ENCODE measurements around the gene MYOZ3.

The MYOZ3 gene

GRCh38 chr5:150690760-150691159, 29.7 kb downstream of the MYOZ3 start:
- no peak overlapping the region for H3K4me3 ChIP-seq (ENCODE audit: low read depth in 1 of 2, low read length in 2 of 2)
- H3K27ac ChIP-seq (ENCODE audit: low read length), result no peak overlapping the region
- H3K4me1 ChIP-seq (ENCODE audit: control insufficient read depth in 1 of 2, insufficient read depth in 2 of 2, low read length in 2 of 2), result no peaks in the 10 kb centered on the region
- peaks cover 56 to 58% of the 10 kb centered on the region in 2 donors for H3K36me3 ChIP-seq (ENCODE audit: control insufficient read depth in 1 of 2, insufficient read depth in 2 of 2, low read length in 2 of 2)
- H3K9me3 ChIP-seq (ENCODE audit: control insufficient read depth in 1 of 2, low read length in 2 of 2), result no peaks in the 10 kb centered on the region
- no peaks in the 10 kb centered on the region for H3K27me3 ChIP-seq (ENCODE audit: low read depth, low read length)

GRCh38 chr5:150692276-150692675, 31.2 kb downstream of the MYOZ3 start:
- no peaks in the 10 kb centered on the region for H3K4me1 ChIP-seq (ENCODE audit: control insufficient read depth in 1 of 2, insufficient read depth in 2 of 2, low read length in 2 of 2)
- H3K9me3 ChIP-seq (ENCODE audit: control insufficient read depth in 1 of 2, low read length in 2 of 2), result no peaks in the 10 kb centered on the region
- no peak overlapping the region for H3K27ac ChIP-seq (ENCODE audit: low read length)
- no peak overlapping the region for H3K4me3 ChIP-seq (ENCODE audit: low read depth in 1 of 2, low read length in 2 of 2)
- no peaks in the 10 kb centered on the region for H3K27me3 ChIP-seq (ENCODE audit: low read depth, low read length)
- peaks cover 70 to 72% of the 10 kb centered on the region in 2 donors for H3K36me3 ChIP-seq (ENCODE audit: control insufficient read depth in 1 of 2, insufficient read depth in 2 of 2, low read length in 2 of 2)

DNA sequence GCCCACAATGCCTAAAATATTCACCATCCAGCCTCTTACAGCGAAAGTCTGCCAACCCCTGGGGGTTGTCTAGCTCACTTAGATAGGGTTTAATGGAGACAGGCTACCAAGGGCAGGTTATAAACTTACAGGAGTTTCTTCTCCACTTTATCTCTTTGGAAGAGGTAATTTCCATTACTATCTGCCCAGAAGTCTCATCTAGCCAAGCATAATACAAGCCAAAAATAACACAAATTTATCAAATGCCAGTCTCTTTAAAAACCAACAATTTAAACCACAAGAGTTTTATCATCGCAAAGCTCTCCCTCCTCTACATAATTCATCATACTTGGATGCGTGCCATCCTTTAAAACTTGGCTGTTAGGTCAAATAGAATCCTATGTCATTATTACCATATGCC, 33.6 kb downstream of the MYOZ3 start:
- H3K36me3 ChIP-seq (ENCODE audit: control insufficient read depth in 1 of 2, insufficient read depth in 2 of 2, low read length in 2 of 2), result peaks cover 83% of the 10 kb centered on the region in 2 donors
- no peak overlapping the region for H3K27ac ChIP-seq (ENCODE audit: low read length)
- no peaks in the 10 kb centered on the region for H3K9me3 ChIP-seq (ENCODE audit: control insufficient read depth in 1 of 2, low read length in 2 of 2)
- H3K4me3 ChIP-seq (ENCODE audit: low read depth in 1 of 2, low read length in 2 of 2), result no peak overlapping the region
- H3K27me3 ChIP-seq (ENCODE audit: low read depth, low read length), result no peaks in the 10 kb centered on the region
- H3K4me1 ChIP-seq (ENCODE audit: control insufficient read depth in 1 of 2, insufficient read depth in 2 of 2, low read length in 2 of 2), result peaks cover 8 to 10% of the 10 kb centered on the region in 2 donors

- peaks cover 12 to 15% of the 10 kb centered on the region in 2 donors for H3K4me1 ChIP-seq (ENCODE audit: control insufficient read depth in 1 of 2, insufficient read depth in 2 of 2, low read length in 2 of 2)
These were observed 39.2 kb downstream of the MYOZ3 start for GRCh38 chr5:150700246-150700593.

DNA sequence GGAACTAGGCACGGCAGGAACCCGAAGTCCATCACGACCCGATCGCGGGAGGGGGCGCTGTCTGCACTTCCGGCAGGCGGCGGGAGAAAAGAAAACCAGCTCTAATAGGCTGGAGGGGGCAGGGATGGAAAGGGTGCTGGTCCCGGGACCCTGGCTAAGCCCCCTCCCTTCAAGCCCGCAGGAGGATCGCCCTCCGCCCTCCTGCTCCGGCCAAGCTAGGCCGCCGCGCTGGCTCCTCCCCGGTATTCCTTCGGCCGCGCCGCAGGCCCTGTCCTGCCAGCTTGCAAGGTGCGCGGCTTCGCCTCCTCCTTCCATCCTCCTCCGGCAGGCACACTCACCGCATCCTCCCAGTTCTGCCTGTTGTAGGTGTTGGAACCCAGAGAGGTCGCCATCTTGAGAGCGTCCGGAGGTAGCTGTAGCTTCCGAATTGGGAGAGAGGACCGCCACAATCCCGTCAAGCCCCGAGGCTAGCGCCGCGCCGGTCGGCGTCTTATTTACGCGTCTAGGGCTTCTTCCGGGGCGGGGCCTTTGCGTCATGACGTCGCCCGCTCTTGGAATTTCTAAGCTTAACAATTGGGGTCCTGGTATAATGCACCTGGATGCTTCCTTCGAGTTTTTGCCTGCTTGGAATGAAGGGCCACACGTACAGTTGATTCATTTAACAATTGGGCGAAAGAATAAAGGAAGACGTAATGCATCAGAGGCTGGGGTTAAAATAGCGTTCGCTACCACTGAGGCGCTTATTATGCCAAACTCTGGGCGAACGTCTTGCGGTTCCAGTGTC, 39.7 kb downstream of the MYOZ3 start, which contains the start of gene RBM22:
Gene RBM22 (minus strand): TSS at position 469 of the 784 bp plus-strand sequence. CDS start 77 bp downstream, at position 392.
- Histone ChIP-seq H3K27me3 (ENCODE audit: low read depth, low read length) (no peaks in the 10 kb centered on the region), H3K27ac (ENCODE audit: low read length) (peak within 1 kb of the TSS; percentile 94), H3K4me1 (ENCODE audit: control insufficient read depth in 1 of 2, insufficient read depth in 2 of 2, low read length in 2 of 2) (peaks cover 12 to 15% of the 10 kb centered on the region in 2 donors), H3K9me3 (ENCODE audit: control insufficient read depth in 1 of 2, low read length in 2 of 2) (no peaks in the 10 kb centered on the region), H3K4me3 (ENCODE audit: low read depth in 1 of 2, low read length in 2 of 2) (peak within 1 kb of the TSS; percentile 79 to 90), H3K36me3 (ENCODE audit: control insufficient read depth in 1 of 2, insufficient read depth in 2 of 2, low read length in 2 of 2) (peaks cover 30 to 31% of the 10 kb centered on the region in 2 donors)

More at GRCh38 chr5:150700246-150700593, 39.2 kb downstream of the MYOZ3 start:
- Histone ChIP-seq H3K27me3 (ENCODE audit: low read depth, low read length) (no peaks in the 10 kb centered on the region), H3K4me3 (ENCODE audit: low read depth in 1 of 2, low read length in 2 of 2) (peak overlapping the region; percentile 79 to 90), H3K36me3 (ENCODE audit: control insufficient read depth in 1 of 2, insufficient read depth in 2 of 2, low read length in 2 of 2) (peaks cover 36% of the 10 kb centered on the region in 2 donors), H3K27ac (ENCODE audit: low read length) (peak overlapping the region; percentile 94), H3K9me3 (ENCODE audit: control insufficient read depth in 1 of 2, low read length in 2 of 2) (no peaks in the 10 kb centered on the region)

DNA sequence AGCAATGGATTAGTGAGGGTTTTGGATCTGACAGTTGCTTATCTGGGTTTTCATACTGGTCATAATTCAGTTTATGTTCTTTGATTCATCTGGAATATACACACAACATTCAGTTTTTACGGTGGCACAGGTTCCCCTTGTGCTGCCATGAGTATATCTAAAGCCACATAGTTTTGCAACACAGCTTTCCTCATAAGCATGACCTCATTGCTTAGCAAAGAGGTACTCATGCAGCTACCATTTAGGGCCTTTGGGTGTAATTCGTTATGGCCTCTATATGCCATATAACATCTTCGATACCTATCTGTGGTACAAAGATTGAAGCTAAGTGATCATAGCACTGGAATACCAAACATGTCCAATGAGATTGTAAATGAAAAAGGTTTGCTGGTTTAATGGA, 42.7 kb downstream of the MYOZ3 start:
- Histone ChIP-seq H3K9me3 (ENCODE audit: control insufficient read depth in 1 of 2, low read length in 2 of 2) (no peaks in the 10 kb centered on the region), H3K4me3 (ENCODE audit: low read depth in 1 of 2, low read length in 2 of 2) (no peak overlapping the region), H3K4me1 (ENCODE audit: control insufficient read depth in 1 of 2, insufficient read depth in 2 of 2, low read length in 2 of 2) (peaks cover 12 to 13% of the 10 kb centered on the region in 2 donors), H3K36me3 (ENCODE audit: control insufficient read depth in 1 of 2, insufficient read depth in 2 of 2, low read length in 2 of 2) (peaks cover 2 to 13% of the 10 kb centered on the region in 2 donors), H3K27me3 (ENCODE audit: low read depth, low read length) (no peaks in the 10 kb centered on the region), H3K27ac (ENCODE audit: low read length) (no peak overlapping the region)

DNA sequence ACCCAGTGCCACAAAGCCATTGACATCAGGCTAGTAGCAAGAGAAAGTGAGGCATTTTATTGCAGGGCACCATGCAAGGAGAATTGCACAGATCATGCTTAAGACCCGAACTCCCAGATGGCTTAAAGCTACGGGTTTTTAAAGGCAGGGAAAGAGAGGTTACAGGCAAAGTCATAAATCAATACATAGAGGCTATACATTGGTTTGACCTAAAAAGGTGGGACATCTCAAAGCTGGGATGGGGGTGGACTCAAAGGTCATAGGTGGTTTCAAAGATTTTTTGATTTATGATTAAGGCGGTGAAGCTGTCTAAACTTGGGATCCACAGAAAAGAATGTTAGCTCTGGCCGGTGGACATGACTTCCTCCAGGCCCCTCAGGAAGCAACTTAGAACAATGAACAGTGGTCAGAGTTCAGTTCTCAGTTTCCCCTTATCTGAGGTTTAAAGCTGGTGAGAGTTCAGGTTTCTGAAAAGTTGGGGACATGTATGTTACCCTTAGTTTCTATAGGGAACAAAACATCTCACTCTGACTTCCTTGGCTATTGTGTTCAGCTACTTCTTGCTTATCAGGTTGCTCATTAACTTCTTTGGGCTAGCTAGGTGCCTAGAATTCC, 45.8 kb downstream of the MYOZ3 start:
- H3K27ac ChIP-seq (ENCODE audit: low read length), result no peak overlapping the region
- H3K4me1 ChIP-seq (ENCODE audit: control insufficient read depth in 1 of 2, insufficient read depth in 2 of 2, low read length in 2 of 2), result no peaks in the 10 kb centered on the region
- no peak overlapping the region for H3K4me3 ChIP-seq (ENCODE audit: low read depth in 1 of 2, low read length in 2 of 2)
- no peaks in the 10 kb centered on the region for H3K9me3 ChIP-seq (ENCODE audit: control insufficient read depth in 1 of 2, low read length in 2 of 2)
- H3K36me3 ChIP-seq (ENCODE audit: control insufficient read depth in 1 of 2, insufficient read depth in 2 of 2, low read length in 2 of 2), result peaks cover 27 to 39% of the 10 kb centered on the region in 2 donors
- H3K27me3 ChIP-seq (ENCODE audit: low read depth, low read length), result no peaks in the 10 kb centered on the region

DNA sequence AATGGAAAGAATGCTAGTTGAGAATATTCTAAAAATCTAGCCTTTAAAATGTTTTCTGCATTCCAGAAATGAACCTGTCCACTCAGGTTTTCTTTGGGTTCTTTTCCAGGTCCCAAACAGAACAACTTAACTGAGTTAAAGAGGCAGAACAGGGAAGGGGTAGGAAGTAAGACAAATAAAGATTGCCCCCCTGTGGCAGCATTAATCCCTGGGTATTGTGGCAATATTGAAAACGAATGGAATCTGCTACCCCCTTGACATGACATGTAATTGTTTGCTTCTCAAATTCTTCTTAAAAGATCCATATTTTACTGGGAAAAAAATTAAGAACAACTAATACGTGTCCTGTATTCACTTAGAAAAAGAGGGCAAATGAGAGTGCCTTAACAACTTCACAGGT, 49.1 kb downstream of the MYOZ3 start:
- no peak overlapping the region for H3K27ac ChIP-seq (ENCODE audit: low read length)
- H3K9me3 ChIP-seq (ENCODE audit: control insufficient read depth in 1 of 2, low read length in 2 of 2), result no peaks in the 10 kb centered on the region
- H3K36me3 ChIP-seq (ENCODE audit: control insufficient read depth in 1 of 2, insufficient read depth in 2 of 2, low read length in 2 of 2), result peaks cover 50 to 59% of the 10 kb centered on the region in 2 donors
- H3K4me1 ChIP-seq (ENCODE audit: control insufficient read depth in 1 of 2, insufficient read depth in 2 of 2, low read length in 2 of 2), result no peaks in the 10 kb centered on the region
- H3K4me3 ChIP-seq (ENCODE audit: low read depth in 1 of 2, low read length in 2 of 2), result no peak overlapping the region
- H3K27me3 ChIP-seq (ENCODE audit: low read depth, low read length), result no peaks in the 10 kb centered on the region

- Histone ChIP-seq H3K9me3 (ENCODE audit: control insufficient read depth in 1 of 2, low read length in 2 of 2) (no peaks in the 10 kb centered on the region), H3K27ac (ENCODE audit: low read length) (no peak overlapping the region), H3K27me3 (ENCODE audit: low read depth, low read length) (no peaks in the 10 kb centered on the region), H3K4me3 (ENCODE audit: low read depth in 1 of 2, low read length in 2 of 2) (no peak overlapping the region), H3K36me3 (ENCODE audit: control insufficient read depth in 1 of 2, insufficient read depth in 2 of 2, low read length in 2 of 2) (peaks cover 52 to 63% of the 10 kb centered on the region in 2 donors), H3K4me1 (ENCODE audit: control insufficient read depth in 1 of 2, insufficient read depth in 2 of 2, low read length in 2 of 2) (no peaks in the 10 kb centered on the region)
These were observed 62.8 kb downstream of the MYOZ3 start for GRCh38 chr5:150723845-150724244.

Measured in muscle layer of duodenum (tissue), 2 donors.